GM21717 (cell line): Measurements from ENCODE around the gene CIAO2B.

Experiments used
- ATAC-seq: cut with Tn5 transposase; IDR thresholded peaks from one replicate; pipeline ENCODE4 v1.9.1; 2021; ENCODE audit warnings: mild to moderate bottlenecking, moderate library complexity; ENCODE audit not compliant: unreplicated experiment

CIAO2B gene

GRCh38 chr16:66888647-66889615, 45.3 kb downstream of the CIAO2B start:
- no peak for ATAC-seq

DNA sequence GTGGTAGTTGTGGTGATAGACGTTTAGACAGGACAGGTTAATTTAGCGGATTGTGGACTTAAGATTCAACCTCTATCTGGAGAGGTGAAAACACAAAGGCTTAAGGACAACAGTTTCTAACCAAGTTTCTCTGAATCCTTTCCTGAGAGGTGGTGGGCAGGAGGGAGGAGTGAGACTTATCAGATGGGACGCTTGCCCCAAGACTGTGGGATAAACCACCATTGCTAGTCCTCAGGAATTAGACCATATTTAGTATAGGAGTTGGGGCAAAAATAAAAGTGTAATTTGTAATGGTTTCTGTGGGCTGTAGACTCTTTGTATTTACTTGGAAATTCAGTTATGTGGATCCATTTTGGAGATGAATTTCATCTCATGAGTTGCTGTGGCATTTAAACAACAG, 47.3 kb downstream of the CIAO2B start:
- no peak for ATAC-seq

DNA sequence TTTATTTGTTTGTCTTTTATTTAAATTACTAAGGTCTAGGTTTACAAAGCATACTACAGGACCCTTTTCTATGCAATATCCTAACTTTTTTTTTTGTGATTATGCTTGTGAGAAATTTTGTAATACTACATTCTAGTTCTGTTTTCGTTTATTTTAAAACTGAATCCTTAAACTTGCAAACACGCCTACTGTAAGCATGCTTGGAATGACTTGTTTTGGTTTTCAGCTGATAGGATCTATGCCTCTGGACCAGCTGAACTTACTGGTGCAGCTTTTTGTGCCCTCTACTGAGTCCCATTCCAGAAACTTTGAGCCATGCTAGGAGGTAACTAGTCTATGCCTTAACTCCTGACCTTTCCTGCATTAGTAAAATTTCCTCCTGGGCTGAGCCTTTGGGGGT, 47.9 kb downstream of the CIAO2B start:
- ATAC-seq = no peak

- ATAC-seq = no peak
Measured at GRCh38 chr16:66885491-66885890, 48.7 kb downstream of the CIAO2B start.

GRCh38 chr16:66882702-66883101, 51.5 kb downstream of the CIAO2B start:
- no peak for ATAC-seq
